H9 (cell line): ENCODE measurements around the gene MTOR. TPM values are rescaled to one million over a fixed set of nuclear protein-coding genes. Genes with fewer than 3 reads are reported as not detected.

Experiments used
- DNase-seq: peaks from one replicate; pipeline ENCODE4 v3.0.0-alpha.2; 2017
- H2AFZ ChIP-seq: one replicate; pipeline ENCODE4 v1.6.1; 2013; ENCODE audit warnings: mild to moderate bottlenecking, low read length, control low read depth, moderate library complexity
- H2AK5ac ChIP-seq: 2 replicates; pipeline ENCODE4 v1.6.1; 2013; ENCODE audit warnings: low read length, control low read depth, mixed read lengths; ENCODE audit not compliant: insufficient read length
- H2BK120ac ChIP-seq: one replicate; pipeline ENCODE4 v1.6.1; 2013; ENCODE audit warnings: low read depth, mild to moderate bottlenecking, low read length, control low read depth, inconsistent platforms; ENCODE audit not compliant: poor library complexity, severe bottlenecking
- H2BK12ac ChIP-seq: 2 replicates; pipeline ENCODE4 v1.6.1; 2013; ENCODE audit warnings: low read length, control low read depth, mixed read lengths, low read depth; ENCODE audit not compliant: insufficient read length
- H2BK15ac ChIP-seq: 2 replicates; pipeline ENCODE4 v1.6.1; 2013; ENCODE audit warnings: low read depth, low read length, control low read depth
- H2BK20ac ChIP-seq: one replicate; pipeline ENCODE4 v1.6.1; 2013; ENCODE audit warnings: low read depth, mild to moderate bottlenecking, low read length, control low read depth, inconsistent platforms; ENCODE audit not compliant: poor library complexity, severe bottlenecking
- H2BK5ac ChIP-seq: 2 replicates; pipeline ENCODE4 v1.6.1; 2013; ENCODE audit warnings: low read length, control low read depth, mixed read lengths; ENCODE audit not compliant: insufficient read length
- H3K14ac ChIP-seq: 2 replicates; pipeline ENCODE4 v1.6.1; 2013; ENCODE audit warnings: low read length, control low read depth; ENCODE audit not compliant: insufficient read depth
- H3K18ac ChIP-seq: 2 replicates; pipeline ENCODE4 v1.6.1; 2013; ENCODE audit warnings: low read depth, mild to moderate bottlenecking, mixed read lengths, low read length, control low read depth; ENCODE audit not compliant: insufficient read length
- H3K23ac ChIP-seq: 2 replicates; pipeline ENCODE4 v1.6.1; 2013; ENCODE audit warnings: low read length, control low read depth, mixed read lengths, low read depth; ENCODE audit not compliant: insufficient read length
- H3K23me2 ChIP-seq: 2 replicates; pipeline ENCODE4 v1.6.1; 2013; ENCODE audit warnings: low read depth, mild to moderate bottlenecking, mixed read lengths, low read length, control low read depth; ENCODE audit not compliant: insufficient read length, poor library complexity, severe bottlenecking
- H3K27ac ChIP-seq: 2 replicates; pipeline ENCODE4 v1.5.1; 2013; ENCODE audit warnings: low read length, control low read depth, mixed read lengths, low read depth; ENCODE audit not compliant: insufficient read length
- H3K27me3 ChIP-seq: 2 replicates; pipeline ENCODE4 v1.6.1; 2013; ENCODE audit warnings: low read length, control low read depth, inconsistent platforms; ENCODE audit not compliant: insufficient read depth
- H3K4ac ChIP-seq: 2 replicates; pipeline ENCODE4 v1.6.1; 2013; ENCODE audit warnings: low read depth, mild to moderate bottlenecking, control low read depth, inconsistent platforms, low read length, moderate library complexity
- H3K4me1 ChIP-seq: 2 replicates; pipeline ENCODE4 v1.6.1; 2013; ENCODE audit warnings: low read length, control low read depth, inconsistent platforms; ENCODE audit not compliant: insufficient read depth
- H3K4me2 ChIP-seq: 2 replicates; pipeline ENCODE4 v1.6.1; 2013; ENCODE audit warnings: low read length, control low read depth, mixed read lengths; ENCODE audit not compliant: insufficient read length, insufficient read depth
- H3K56ac ChIP-seq: 2 replicates; pipeline ENCODE4 v1.6.1; 2013; ENCODE audit warnings: low read depth, mild to moderate bottlenecking, mixed read lengths, low read length, control low read depth; ENCODE audit not compliant: insufficient read length
- H3K79me1 ChIP-seq: 2 replicates; pipeline ENCODE4 v1.6.1; 2013; ENCODE audit warnings: low read depth, mild to moderate bottlenecking, moderate library complexity, low read length, control low read depth, inconsistent platforms; ENCODE audit not compliant: insufficient read depth, poor library complexity, severe bottlenecking
- H3K79me2 ChIP-seq: 2 replicates; pipeline ENCODE4 v1.6.1; 2013; ENCODE audit warnings: low read length, control low read depth, inconsistent platforms; ENCODE audit not compliant: insufficient read depth
- H3K9ac ChIP-seq: 2 replicates; pipeline ENCODE4 v1.6.1; 2013; ENCODE audit warnings: low read length, control low read depth, mixed read lengths; ENCODE audit not compliant: insufficient read length; ENCODE audit errors: extremely low read depth
- H3K9me3 ChIP-seq: one replicate; pipeline ENCODE4 v1.6.1; 2013; ENCODE audit warnings: low read depth, low read length, inconsistent platforms; ENCODE audit not compliant: control insufficient read depth
- H3T11ph ChIP-seq: one replicate; pipeline ENCODE4 v1.6.1; 2013; ENCODE audit warnings: mild to moderate bottlenecking, low read length, control low read depth, inconsistent platforms
- H4K20me1 ChIP-seq: one replicate; pipeline ENCODE4 v1.6.1; 2013; ENCODE audit not compliant: control insufficient read depth, insufficient read length, insufficient read depth
- H4K5ac ChIP-seq: 2 replicates; pipeline ENCODE4 v1.6.1; 2013; ENCODE audit warnings: low read depth, mild to moderate bottlenecking, mixed read lengths, low read length, control low read depth; ENCODE audit not compliant: insufficient read length
- H4K8ac ChIP-seq: replicated peaks from 2 replicates; pipeline ENCODE4 v1.6.1; 2013; ENCODE audit warnings: low read length, control low read depth, mixed read lengths, low read depth; ENCODE audit not compliant: insufficient read length
- H4K91ac ChIP-seq: 2 replicates; pipeline ENCODE4 v1.6.1; 2013; ENCODE audit warnings: low read depth, mild to moderate bottlenecking, moderate library complexity, mixed read lengths, low read length, control low read depth; ENCODE audit not compliant: insufficient read length
- H3K27ac Mint-ChIP-seq, 3 experiments: 2 replicates in 2 of 3; 3 replicates in 1 of 3; pipeline ENCODE4 v1.8.0; 2020 to 2021; ENCODE audit warnings: mixed read lengths in 3 of 3, mild to moderate bottlenecking in 1 of 3, moderate library complexity in 1 of 3
- H3K27me3 Mint-ChIP-seq: 2 replicates; pipeline ENCODE4 v1.8.0; 2021; ENCODE audit warnings: low read depth, mild to moderate bottlenecking, moderate library complexity, mixed read lengths
- H3K36me3 Mint-ChIP-seq, 3 experiments: 2 replicates in 2 of 3; 3 replicates in 1 of 3; pipeline ENCODE4 v1.8.0; 2020 to 2021; ENCODE audit warnings: low read depth in 3 of 3, mixed read lengths in 3 of 3; ENCODE audit not compliant: insufficient read depth in 1 of 3
- H3K4me1 Mint-ChIP-seq, 2 experiments: 2 replicates each; pipeline ENCODE4 v1.8.0; 2020; ENCODE audit warnings: mixed read lengths in 2 of 2
- H3K4me3 Mint-ChIP-seq, 2 experiments: 2 replicates in 1 of 2; 3 replicates in 1 of 2; pipeline ENCODE4 v1.8.0; 2020 to 2021; ENCODE audit warnings: mild to moderate bottlenecking in 2 of 2, mixed read lengths in 2 of 2, moderate library complexity in 1 of 2
- H3K9me3 Mint-ChIP-seq, 2 experiments: 2 replicates in 1 of 2; 3 replicates in 1 of 2; pipeline ENCODE4 v1.8.0; 2020; ENCODE audit warnings: mild to moderate bottlenecking in 2 of 2, mixed read lengths in 2 of 2, moderate library complexity in 1 of 2
- WGBS: extraction: QIAGEN DNeasy Blood & Tissue Kit; methylation state at CpG from one replicate; pipeline ENCODE4 v1.1.7; 2013; ENCODE audit warnings: missing lambda C conversion rate, low lambda C conversion rate, mixed read lengths; ENCODE audit not compliant: insufficient read length; ENCODE audit errors: extremely low coverage; 5-methylcytosine and 5-hydroxymethylcytosine counted together
- total RNA-seq: library from RNA; stranded (reverse); gene quantifications from 2 replicates; pipeline ENCODE4 v1.2.1, GENCODE V29; 2021
- TF ChIP-seq, protein P1 (sequence below): fragments of 200-600 bp; sonication (generic); conservative IDR thresholded peaks from 3 replicates; pipeline ENCODE4 v1.8.0; 2021; ENCODE audit warnings: antibody characterized with exemption, mild to moderate bottlenecking

MTOR gene
- total RNA-seq, 1 experiment from 2014 or later, result 67.5 TPM

- Histone ChIP-seq H3K79me1 (no peaks in the 10 kb centered on the region), H3K4ac (no peak overlapping the region), H3K4me1 (no peaks in the 10 kb centered on the region), H3K14ac (no peak overlapping the region), H3K23me2 (no peaks in the 10 kb centered on the region), H3K9ac (no peak overlapping the region), H3K9me3 (no peaks in the 10 kb centered on the region), H3K27me3 (no peaks in the 10 kb centered on the region), H3K79me2 (no peaks in the 10 kb centered on the region), H2AK5ac (no peak overlapping the region), H4K5ac (no peak overlapping the region), H4K8ac (no peak overlapping the region), H2AFZ (no peak overlapping the region), H3K18ac (no peak overlapping the region), H3K23ac (no peak overlapping the region), H2BK12ac (no peak overlapping the region), H2BK15ac (no peak overlapping the region), H2BK20ac (no peak overlapping the region), H2BK5ac (no peak overlapping the region), H4K20me1 (no peaks in the 10 kb centered on the region), H2BK120ac (no peak overlapping the region), H3T11ph (no peak overlapping the region), H3K27ac (no peak overlapping the region), H3K4me2 (no peak overlapping the region), H4K91ac (no peak overlapping the region), H3K56ac (no peak overlapping the region)
- H3K4me3 Mint-ChIP-seq, result no peak overlapping the region
- H3K27ac Mint-ChIP-seq, result peak overlapping the region in 1 of 3 experiments; percentile 7; a peak in 1 of 7 replicates
- H3K9me3 Mint-ChIP-seq, result no peaks in the 10 kb centered on the region
- WGBS, result no CpG with 5 or more reads among the region's 10 CpGs
- peaks cover 17 to 48% (median 41%) of the 10 kb centered on the region in 3 experiments; a peak in 5 of 7 replicates for H3K36me3 Mint-ChIP-seq
- no peaks in the 10 kb centered on the region for H3K27me3 Mint-ChIP-seq
- TF ChIP-seq, protein P1, sequence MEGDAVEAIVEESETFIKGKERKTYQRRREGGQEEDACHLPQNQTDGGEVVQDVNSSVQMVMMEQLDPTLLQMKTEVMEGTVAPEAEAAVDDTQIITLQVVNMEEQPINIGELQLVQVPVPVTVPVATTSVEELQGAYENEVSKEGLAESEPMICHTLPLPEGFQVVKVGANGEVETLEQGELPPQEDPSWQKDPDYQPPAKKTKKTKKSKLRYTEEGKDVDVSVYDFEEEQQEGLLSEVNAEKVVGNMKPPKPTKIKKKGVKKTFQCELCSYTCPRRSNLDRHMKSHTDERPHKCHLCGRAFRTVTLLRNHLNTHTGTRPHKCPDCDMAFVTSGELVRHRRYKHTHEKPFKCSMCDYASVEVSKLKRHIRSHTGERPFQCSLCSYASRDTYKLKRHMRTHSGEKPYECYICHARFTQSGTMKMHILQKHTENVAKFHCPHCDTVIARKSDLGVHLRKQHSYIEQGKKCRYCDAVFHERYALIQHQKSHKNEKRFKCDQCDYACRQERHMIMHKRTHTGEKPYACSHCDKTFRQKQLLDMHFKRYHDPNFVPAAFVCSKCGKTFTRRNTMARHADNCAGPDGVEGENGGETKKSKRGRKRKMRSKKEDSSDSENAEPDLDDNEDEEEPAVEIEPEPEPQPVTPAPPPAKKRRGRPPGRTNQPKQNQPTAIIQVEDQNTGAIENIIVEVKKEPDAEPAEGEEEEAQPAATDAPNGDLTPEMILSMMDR, result no peak
- no peaks in the 10 kb centered on the region for H3K4me1 Mint-ChIP-seq
- DNase-seq, result no peak
Observed at GRCh38 chr1:11105586-11105985, 156.8 kb downstream of the MTOR start.
